GM12872 (cell line): ENCODE results near the gene FOXE3.

Experiments used
- CTCF ChIP-seq: IDR thresholded peaks from 3 replicates; pipeline ENCODE4 v1.5.1; 2011; ENCODE audit warnings: low read depth, mild to moderate bottlenecking, low read length, moderate library complexity; ENCODE audit not compliant: insufficient read depth

Gene FOXE3

GRCh38 chr1:47456250-47456649, 40.2 kb downstream of the FOXE3 start:
- TF ChIP-seq CTCF = no peak

- TF ChIP-seq CTCF = no peak
Observed at GRCh38 chr1:47459253-47459788, 43.2 kb downstream of the FOXE3 start.

GRCh38 chr1:47460040-47460439, 44.0 kb downstream of the FOXE3 start:
- no peak for TF ChIP-seq CTCF

GRCh38 chr1:47460456-47460855, 44.4 kb downstream of the FOXE3 start:
- TF ChIP-seq CTCF = no peak

GRCh38 chr1:47465605-47466004, 49.5 kb downstream of the FOXE3 start:
- TF ChIP-seq CTCF = no peak
